ENCODE results near the gene KLHDC9. TPM values are rescaled to one million over a fixed set of nuclear protein-coding genes. Genes with fewer than 3 reads are reported as not detected.

The KLHDC9 gene
- total and polyA plus RNA-seq, 9 of the 15 experiments (the other 6 are each of a cell fraction or from before 2014, with no cell fraction given), result not detected

DNA sequence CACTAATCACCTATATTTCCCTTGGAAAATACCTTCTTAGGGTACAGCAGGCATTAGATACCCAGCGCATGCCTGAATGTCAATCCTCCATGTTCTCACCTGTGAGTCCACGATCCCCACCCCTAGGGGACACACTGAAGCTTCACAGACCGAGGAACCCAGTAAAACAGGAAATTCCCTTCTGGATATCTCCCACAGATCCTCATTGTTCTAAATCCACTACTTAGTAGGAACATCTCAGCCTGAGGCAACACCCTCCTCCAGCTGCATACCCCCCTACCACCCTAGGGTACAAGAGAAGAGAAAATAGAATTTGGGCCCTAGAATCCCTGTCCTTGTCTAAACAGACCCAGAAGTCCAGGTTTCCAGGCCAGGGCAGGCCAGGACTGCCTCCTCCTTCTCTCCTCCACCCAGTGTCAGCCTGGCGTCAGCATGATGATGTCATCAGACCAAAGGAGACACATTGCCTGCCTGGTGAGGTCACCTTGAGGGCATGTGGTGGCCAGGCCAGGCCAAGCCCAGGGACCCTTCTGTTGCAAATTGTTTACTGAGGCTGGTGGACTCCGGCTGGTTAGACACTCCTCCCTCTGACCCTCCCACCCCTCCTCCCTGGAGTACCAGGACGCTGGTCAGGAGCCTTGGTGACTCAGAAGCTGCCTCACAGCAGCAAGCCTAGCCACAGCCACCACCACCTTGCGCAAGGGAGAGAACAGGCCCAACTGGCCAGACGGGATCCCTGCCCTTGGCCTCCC, 15.0 kb upstream of the KLHDC9 start (continued):
- TF ChIP-seq, protein P1, sequence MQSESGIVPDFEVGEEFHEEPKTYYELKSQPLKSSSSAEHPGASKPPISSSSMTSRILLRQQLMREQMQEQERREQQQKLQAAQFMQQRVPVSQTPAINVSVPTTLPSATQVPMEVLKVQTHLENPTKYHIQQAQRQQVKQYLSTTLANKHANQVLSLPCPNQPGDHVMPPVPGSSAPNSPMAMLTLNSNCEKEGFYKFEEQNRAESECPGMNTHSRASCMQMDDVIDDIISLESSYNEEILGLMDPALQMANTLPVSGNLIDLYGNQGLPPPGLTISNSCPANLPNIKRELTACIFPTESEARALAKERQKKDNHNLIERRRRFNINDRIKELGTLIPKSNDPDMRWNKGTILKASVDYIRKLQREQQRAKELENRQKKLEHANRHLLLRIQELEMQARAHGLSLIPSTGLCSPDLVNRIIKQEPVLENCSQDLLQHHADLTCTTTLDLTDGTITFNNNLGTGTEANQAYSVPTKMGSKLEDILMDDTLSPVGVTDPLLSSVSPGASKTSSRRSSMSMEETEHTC (IDR thresholded peaks at IDR 0.05), result peak; percentile 59; the same call in 1 of the 2 replicates
- no peak for TF ChIP-seq MTF1 (CRISPR knock-in tag; IDR thresholded peaks at IDR 0.05; ENCODE audit: borderline replicate concordance)
- TF ChIP-seq CEBPG (CRISPR knock-in tag; IDR thresholded peaks at IDR 0.05), result peak; percentile 93
- TF ChIP-seq CEBPG (tag; conservative IDR thresholded peaks at IDR 0.05 in 1 of 2, IDR thresholded peaks at IDR 0.05 in 1 of 2), result peak; percentile 86 to 88
- TF ChIP-seq, protein P2, sequence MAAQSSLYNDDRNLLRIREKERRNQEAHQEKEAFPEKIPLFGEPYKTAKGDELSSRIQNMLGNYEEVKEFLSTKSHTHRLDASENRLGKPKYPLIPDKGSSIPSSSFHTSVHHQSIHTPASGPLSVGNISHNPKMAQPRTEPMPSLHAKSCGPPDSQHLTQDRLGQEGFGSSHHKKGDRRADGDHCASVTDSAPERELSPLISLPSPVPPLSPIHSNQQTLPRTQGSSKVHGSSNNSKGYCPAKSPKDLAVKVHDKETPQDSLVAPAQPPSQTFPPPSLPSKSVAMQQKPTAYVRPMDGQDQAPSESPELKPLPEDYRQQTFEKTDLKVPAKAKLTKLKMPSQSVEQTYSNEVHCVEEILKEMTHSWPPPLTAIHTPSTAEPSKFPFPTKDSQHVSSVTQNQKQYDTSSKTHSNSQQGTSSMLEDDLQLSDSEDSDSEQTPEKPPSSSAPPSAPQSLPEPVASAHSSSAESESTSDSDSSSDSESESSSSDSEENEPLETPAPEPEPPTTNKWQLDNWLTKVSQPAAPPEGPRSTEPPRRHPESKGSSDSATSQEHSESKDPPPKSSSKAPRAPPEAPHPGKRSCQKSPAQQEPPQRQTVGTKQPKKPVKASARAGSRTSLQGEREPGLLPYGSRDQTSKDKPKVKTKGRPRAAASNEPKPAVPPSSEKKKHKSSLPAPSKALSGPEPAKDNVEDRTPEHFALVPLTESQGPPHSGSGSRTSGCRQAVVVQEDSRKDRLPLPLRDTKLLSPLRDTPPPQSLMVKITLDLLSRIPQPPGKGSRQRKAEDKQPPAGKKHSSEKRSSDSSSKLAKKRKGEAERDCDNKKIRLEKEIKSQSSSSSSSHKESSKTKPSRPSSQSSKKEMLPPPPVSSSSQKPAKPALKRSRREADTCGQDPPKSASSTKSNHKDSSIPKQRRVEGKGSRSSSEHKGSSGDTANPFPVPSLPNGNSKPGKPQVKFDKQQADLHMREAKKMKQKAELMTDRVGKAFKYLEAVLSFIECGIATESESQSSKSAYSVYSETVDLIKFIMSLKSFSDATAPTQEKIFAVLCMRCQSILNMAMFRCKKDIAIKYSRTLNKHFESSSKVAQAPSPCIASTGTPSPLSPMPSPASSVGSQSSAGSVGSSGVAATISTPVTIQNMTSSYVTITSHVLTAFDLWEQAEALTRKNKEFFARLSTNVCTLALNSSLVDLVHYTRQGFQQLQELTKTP (IDR thresholded peaks at IDR 0.05; ENCODE audit: low read depth in 1 of 2, partially characterized antibody in 2 of 2), result no peak
- peak; percentile 38; the same call in 1 of the 2 replicates for TF ChIP-seq EHMT2 (IDR thresholded peaks at IDR 0.05)
- no peak for TF ChIP-seq ZNF212 (CRISPR knock-in tag; IDR thresholded peaks at IDR 0.05)
- no peak for TF ChIP-seq HMG20B (CRISPR knock-in tag; IDR thresholded peaks at IDR 0.05)
- TF ChIP-seq, protein P3, sequence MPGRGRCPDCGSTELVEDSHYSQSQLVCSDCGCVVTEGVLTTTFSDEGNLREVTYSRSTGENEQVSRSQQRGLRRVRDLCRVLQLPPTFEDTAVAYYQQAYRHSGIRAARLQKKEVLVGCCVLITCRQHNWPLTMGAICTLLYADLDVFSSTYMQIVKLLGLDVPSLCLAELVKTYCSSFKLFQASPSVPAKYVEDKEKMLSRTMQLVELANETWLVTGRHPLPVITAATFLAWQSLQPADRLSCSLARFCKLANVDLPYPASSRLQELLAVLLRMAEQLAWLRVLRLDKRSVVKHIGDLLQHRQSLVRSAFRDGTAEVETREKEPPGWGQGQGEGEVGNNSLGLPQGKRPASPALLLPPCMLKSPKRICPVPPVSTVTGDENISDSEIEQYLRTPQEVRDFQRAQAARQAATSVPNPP (IDR thresholded peaks at IDR 0.05; ENCODE audit: borderline replicate concordance, insufficient read depth, insufficient read length), result no peak
- TF ChIP-seq, protein P4, sequence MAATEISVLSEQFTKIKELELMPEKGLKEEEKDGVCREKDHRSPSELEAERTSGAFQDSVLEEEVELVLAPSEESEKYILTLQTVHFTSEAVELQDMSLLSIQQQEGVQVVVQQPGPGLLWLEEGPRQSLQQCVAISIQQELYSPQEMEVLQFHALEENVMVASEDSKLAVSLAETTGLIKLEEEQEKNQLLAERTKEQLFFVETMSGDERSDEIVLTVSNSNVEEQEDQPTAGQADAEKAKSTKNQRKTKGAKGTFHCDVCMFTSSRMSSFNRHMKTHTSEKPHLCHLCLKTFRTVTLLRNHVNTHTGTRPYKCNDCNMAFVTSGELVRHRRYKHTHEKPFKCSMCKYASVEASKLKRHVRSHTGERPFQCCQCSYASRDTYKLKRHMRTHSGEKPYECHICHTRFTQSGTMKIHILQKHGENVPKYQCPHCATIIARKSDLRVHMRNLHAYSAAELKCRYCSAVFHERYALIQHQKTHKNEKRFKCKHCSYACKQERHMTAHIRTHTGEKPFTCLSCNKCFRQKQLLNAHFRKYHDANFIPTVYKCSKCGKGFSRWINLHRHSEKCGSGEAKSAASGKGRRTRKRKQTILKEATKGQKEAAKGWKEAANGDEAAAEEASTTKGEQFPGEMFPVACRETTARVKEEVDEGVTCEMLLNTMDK (IDR thresholded peaks at IDR 0.05; ENCODE audit: borderline replicate concordance, insufficient read depth, low read depth, low read length, poor library complexity, severe bottlenecking), result no peak
- no peak for TF ChIP-seq ZNF143 (CRISPR knock-in tag; IDR thresholded peaks at IDR 0.05)
- no peak for TF ChIP-seq BRCA1 (IDR thresholded peaks at IDR 0.05)
- TF ChIP-seq BRCA1 (CRISPR knock-in tag; IDR thresholded peaks at IDR 0.05), result no peak
- TF ChIP-seq, protein P5, sequence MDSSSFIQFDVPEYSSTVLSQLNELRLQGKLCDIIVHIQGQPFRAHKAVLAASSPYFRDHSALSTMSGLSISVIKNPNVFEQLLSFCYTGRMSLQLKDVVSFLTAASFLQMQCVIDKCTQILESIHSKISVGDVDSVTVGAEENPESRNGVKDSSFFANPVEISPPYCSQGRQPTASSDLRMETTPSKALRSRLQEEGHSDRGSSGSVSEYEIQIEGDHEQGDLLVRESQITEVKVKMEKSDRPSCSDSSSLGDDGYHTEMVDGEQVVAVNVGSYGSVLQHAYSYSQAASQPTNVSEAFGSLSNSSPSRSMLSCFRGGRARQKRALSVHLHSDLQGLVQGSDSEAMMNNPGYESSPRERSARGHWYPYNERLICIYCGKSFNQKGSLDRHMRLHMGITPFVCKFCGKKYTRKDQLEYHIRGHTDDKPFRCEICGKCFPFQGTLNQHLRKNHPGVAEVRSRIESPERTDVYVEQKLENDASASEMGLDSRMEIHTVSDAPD (CRISPR knock-in tag; IDR thresholded peaks at IDR 0.05), result no peak
- TF ChIP-seq, protein P6, sequence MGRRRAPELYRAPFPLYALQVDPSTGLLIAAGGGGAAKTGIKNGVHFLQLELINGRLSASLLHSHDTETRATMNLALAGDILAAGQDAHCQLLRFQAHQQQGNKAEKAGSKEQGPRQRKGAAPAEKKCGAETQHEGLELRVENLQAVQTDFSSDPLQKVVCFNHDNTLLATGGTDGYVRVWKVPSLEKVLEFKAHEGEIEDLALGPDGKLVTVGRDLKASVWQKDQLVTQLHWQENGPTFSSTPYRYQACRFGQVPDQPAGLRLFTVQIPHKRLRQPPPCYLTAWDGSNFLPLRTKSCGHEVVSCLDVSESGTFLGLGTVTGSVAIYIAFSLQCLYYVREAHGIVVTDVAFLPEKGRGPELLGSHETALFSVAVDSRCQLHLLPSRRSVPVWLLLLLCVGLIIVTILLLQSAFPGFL (CRISPR knock-in tag; IDR thresholded peaks at IDR 0.05), result no peak

Measured in K562 (cell line).